ENCODE data around the gene FCHSD2. TPM values are rescaled to one million over a fixed set of nuclear protein-coding genes. Genes with fewer than 3 reads are reported as not detected.
"Not testable (repeated sequence)": the region's sequence is repeated elsewhere in the genome, so short reads cannot be mapped to it uniquely, and the experiment has no call there.

FCHSD2 gene
- total and polyA plus RNA-seq, 10 donors: 30.2 to 129 (median 69.7) TPM

GRCh38 chr11:72812604-72812966 is 329.5 kb downstream of the FCHSD2 start:
- Histone ChIP-seq H3K27ac (peak overlapping the region; percentile 98 to 99 (median 98)), H3K27me3 (replicated peaks in 1 of 7) (no peaks in the 10 kb centered on the region), H3K9me3 (no peaks in the 10 kb centered on the region), H3K4me3 (peak overlapping the region in 7 of 8 donors; percentile 82 to 99 (median 94)), H3K4me1 (peaks cover 32 to 93% (median 70%) of the 10 kb centered on the region in 6 donors), H3K36me3 (peaks cover 0 to 41% (median 13%) of the 10 kb centered on the region in 6 donors)
- intact Hi-C loops (cut with DNase I; ENCODE audit: low total_unique reads): no loop called here
- 20 to 31% (median 26%) methylated on average over 4 of the region's 4 CpGs for WGBS, 5 donors
- DNase-seq: peak; percentile 56
- TF ChIP-seq CTCF (IDR thresholded peaks at IDR 0.05 in 8 of 11, conservative IDR thresholded peaks at IDR 0.05 in 3 of 11) (no peak), POLR2A (IDR thresholded peaks at IDR 0.05) (no peak), POLR2AphosphoS5 (IDR thresholded peaks at IDR 0.05) (no peak)

- peak overlapping the region in 4 of 8 donors; percentile 87 to 95 (median 92) for H3K4me3 ChIP-seq
- intact Hi-C loops (cut with DNase I; ENCODE audit: low total_unique reads); DNase-seq; H3K9me3 ChIP-seq; H3K27me3 ChIP-seq (replicated peaks in 1 of 7): not testable (repeated sequence)
- peaks cover 0 to 32% (median 6%) of the 10 kb centered on the region in 6 donors for H3K36me3 ChIP-seq
- H3K4me1 ChIP-seq: peaks cover 26 to 93% (median 70%) of the 10 kb centered on the region in 6 donors
- H3K27ac ChIP-seq: peak overlapping the region in 6 of 8 donors; percentile 98 to 99 (median 98)
- 91 to 96% (median 94%) methylated on average over 10 of the region's 10 CpGs for WGBS, 5 donors
Observed at GRCh38 chr11:72811686-72812085, 330.4 kb downstream of the FCHSD2 start.

- H3K4me3 ChIP-seq: peak overlapping the region in 2 of 8 donors; percentile 3 to 52
- H3K27ac ChIP-seq: peak overlapping the region; percentile 4 to 99 (median 93)
- intact Hi-C loops (cut with DNase I; ENCODE audit: low total_unique reads): no loop called here
- peaks cover 19 to 94% (median 53%) of the 10 kb centered on the region in 6 donors for H3K4me1 ChIP-seq
- no peaks in the 10 kb centered on the region for H3K27me3 ChIP-seq (replicated peaks in 1 of 7)
- no peak for TF ChIP-seq CTCF (IDR thresholded peaks at IDR 0.05 in 8 of 11, conservative IDR thresholded peaks at IDR 0.05 in 3 of 11)
- no peak for TF ChIP-seq POLR2AphosphoS5 (IDR thresholded peaks at IDR 0.05)
- TF ChIP-seq POLR2A (IDR thresholded peaks at IDR 0.05): no peak
- DNase-seq: no peak
- peaks cover 0 to 27% (median 6%) of the 10 kb centered on the region in 6 donors for H3K36me3 ChIP-seq
- H3K9me3 ChIP-seq: no peaks in the 10 kb centered on the region
- 64 to 81% (median 77%) methylated on average over 4 of the region's 4 CpGs for WGBS, 5 donors
Observed at GRCh38 chr11:72808331-72808798, 333.8 kb downstream of the FCHSD2 start.

- no peak for TF ChIP-seq CTCF (IDR thresholded peaks at IDR 0.05 in 8 of 11, conservative IDR thresholded peaks at IDR 0.05 in 3 of 11)
- TF ChIP-seq POLR2AphosphoS5 (IDR thresholded peaks at IDR 0.05): no peak
- TF ChIP-seq POLR2A (IDR thresholded peaks at IDR 0.05): no peak
- H3K27ac ChIP-seq: peak overlapping the region; percentile 4 to 99 (median 93)
- H3K9me3 ChIP-seq: no peaks in the 10 kb centered on the region
- peaks cover 13 to 88% (median 47%) of the 10 kb centered on the region in 6 donors for H3K4me1 ChIP-seq
- intact Hi-C loops (cut with DNase I; ENCODE audit: low total_unique reads): no loop called here
- H3K36me3 ChIP-seq: peaks cover 0 to 27% (median 6%) of the 10 kb centered on the region in 6 donors
- H3K27me3 ChIP-seq (replicated peaks in 1 of 7): no peaks in the 10 kb centered on the region
- WGBS, 5 donors: 15 to 47% (median 34%) methylated on average over 2 of the region's 2 CpGs
- H3K4me3 ChIP-seq: peak overlapping the region in 2 of 8 donors; percentile 3 to 52
- DNase-seq: no peak
Observed at GRCh38 chr11:72807792-72808191, 334.3 kb downstream of the FCHSD2 start.
